Calu3 (cell line): ENCODE data around the gene DNAJB2. TPM values are rescaled to one million over a fixed set of nuclear protein-coding genes. Genes with fewer than 3 reads are reported as not detected.

Source experiments
- BruUV-seq: library from RNA; stranded (reverse); fragments of 400-500 nt; replicated peaks from 2 replicates; lab custom pipeline; 2021; lab: Mats Ljungman, UMichigan
- CTCF ChIA-PET: fragments of 300-600 bp; sonication (Branson Sonifier 250); formaldehyde crosslinking; loops from one replicate; lab custom pipeline; 2022; ENCODE audit warnings: antibody characterized with exemption; lab: Charles Lee
- DNase-seq: peaks from one replicate; pipeline ENCODE4 v3.0.0; 2022
- H3K27ac Mint-ChIP-seq: one replicate; pipeline ENCODE4 v1.8.0; 2022; ENCODE audit warnings: mixed read lengths; ENCODE audit not compliant: unreplicated experiment
- H3K27me3 Mint-ChIP-seq: one replicate; pipeline ENCODE4 v1.8.0; 2022; ENCODE audit warnings: mixed read lengths; ENCODE audit not compliant: unreplicated experiment
- H3K36me3 Mint-ChIP-seq: one replicate; pipeline ENCODE4 v1.8.0; 2022; ENCODE audit warnings: mild to moderate bottlenecking, moderate library complexity, mixed read lengths; ENCODE audit not compliant: insufficient read depth, unreplicated experiment
- H3K4me1 Mint-ChIP-seq: one replicate; pipeline ENCODE4 v1.8.0; 2022; ENCODE audit warnings: mild to moderate bottlenecking, low read depth, mixed read lengths; ENCODE audit not compliant: unreplicated experiment
- H3K4me3 Mint-ChIP-seq: one replicate; pipeline ENCODE4 v1.8.0; 2022; ENCODE audit warnings: mild to moderate bottlenecking, low read depth, moderate library complexity, mixed read lengths; ENCODE audit not compliant: unreplicated experiment
- H3K9me3 Mint-ChIP-seq: one replicate; pipeline ENCODE4 v1.8.0; 2022; ENCODE audit warnings: low read depth, mixed read lengths; ENCODE audit not compliant: unreplicated experiment
- intact Hi-C: fragments of 100-400 bp; cut with micrococcal nuclease; formaldehyde crosslinking; loops from one replicate; pipeline ENCODE4 v1.10.0; 2022; ENCODE audit not compliant: unreplicated experiment
- total RNA-seq: library from RNA; stranded (reverse); gene quantifications from 2 replicates; pipeline ENCODE4 v1.2.3, GENCODE V29; 2022
- TF ChIP-seq, protein P1 (sequence below): fragments of 200-600 bp; IDR thresholded peaks from one replicate; pipeline ENCODE4 v1.8.0; 2022; ENCODE audit warnings: antibody characterized with exemption; ENCODE audit not compliant: unreplicated experiment

Gene DNAJB2
- total RNA-seq, 1 experiment from 2014 or later, result 68.2 TPM

DNA sequence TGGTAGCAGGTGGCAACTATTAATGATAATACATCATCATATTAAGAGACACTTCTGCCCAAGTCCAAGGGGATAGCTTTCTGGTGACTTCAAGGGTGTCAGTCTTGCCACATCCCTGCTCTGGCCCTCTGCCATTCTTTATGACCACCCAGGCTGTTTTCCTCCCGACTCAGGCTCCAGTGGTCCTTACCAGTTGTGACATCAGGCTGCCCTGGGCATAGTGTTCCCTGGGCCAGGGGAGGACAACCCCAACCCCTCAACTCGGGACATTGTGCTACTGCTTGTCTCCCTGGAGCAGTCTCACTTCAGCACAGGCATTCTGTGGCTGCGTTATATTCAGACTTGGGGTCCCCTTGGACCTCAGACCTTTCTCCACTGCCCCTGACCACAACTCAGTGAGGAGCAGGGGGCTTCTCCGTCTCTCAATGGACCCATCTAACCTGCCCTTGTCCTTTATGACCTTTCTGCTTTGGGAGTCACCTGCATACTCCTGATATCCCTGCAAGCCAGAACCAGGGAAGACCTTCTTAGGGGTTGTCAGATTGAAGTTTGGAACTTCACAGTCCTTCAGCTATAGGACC is 12.8 kb downstream of the DNAJB2 start:
- TF ChIP-seq, protein P1, sequence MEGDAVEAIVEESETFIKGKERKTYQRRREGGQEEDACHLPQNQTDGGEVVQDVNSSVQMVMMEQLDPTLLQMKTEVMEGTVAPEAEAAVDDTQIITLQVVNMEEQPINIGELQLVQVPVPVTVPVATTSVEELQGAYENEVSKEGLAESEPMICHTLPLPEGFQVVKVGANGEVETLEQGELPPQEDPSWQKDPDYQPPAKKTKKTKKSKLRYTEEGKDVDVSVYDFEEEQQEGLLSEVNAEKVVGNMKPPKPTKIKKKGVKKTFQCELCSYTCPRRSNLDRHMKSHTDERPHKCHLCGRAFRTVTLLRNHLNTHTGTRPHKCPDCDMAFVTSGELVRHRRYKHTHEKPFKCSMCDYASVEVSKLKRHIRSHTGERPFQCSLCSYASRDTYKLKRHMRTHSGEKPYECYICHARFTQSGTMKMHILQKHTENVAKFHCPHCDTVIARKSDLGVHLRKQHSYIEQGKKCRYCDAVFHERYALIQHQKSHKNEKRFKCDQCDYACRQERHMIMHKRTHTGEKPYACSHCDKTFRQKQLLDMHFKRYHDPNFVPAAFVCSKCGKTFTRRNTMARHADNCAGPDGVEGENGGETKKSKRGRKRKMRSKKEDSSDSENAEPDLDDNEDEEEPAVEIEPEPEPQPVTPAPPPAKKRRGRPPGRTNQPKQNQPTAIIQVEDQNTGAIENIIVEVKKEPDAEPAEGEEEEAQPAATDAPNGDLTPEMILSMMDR, result no peak
- Mint-ChIP-seq H3K27ac (no peak overlapping the region), H3K27me3 (peaks cover 10% of the 10 kb centered on the region), H3K4me3 (no peak overlapping the region), H3K36me3 (peaks cover 8% of the 10 kb centered on the region), H3K9me3 (no peaks in the 10 kb centered on the region), H3K4me1 (peaks cover 7% of the 10 kb centered on the region)
- no TSS peak for BruUV-seq
- CTCF ChIA-PET, result no interaction called here
- DNase-seq, result no peak
- intact Hi-C loops, result no loop called here

DNA sequence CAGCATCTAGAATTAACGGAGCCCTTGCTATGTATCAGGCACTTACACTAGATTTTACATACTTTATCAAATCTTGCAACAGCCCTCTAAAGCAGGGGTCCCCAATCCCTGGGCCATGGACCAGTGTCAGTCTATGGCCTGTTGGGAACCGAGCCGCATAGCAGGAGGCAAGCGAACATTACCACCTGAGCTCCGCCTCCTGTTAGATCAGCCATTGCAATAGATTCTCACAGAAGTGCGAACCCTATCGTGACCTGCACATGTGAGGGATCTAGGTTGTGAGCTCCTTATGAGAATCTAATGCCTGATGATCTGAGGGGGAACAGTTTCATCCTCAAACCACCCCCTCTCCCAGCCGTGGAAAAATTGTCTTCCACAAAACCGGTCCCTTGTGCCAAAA is 13.4 kb downstream of the DNAJB2 start:
- peaks cover 10% of the 10 kb centered on the region for H3K27me3 Mint-ChIP-seq
- peaks cover 7% of the 10 kb centered on the region for H3K4me1 Mint-ChIP-seq
- no TSS peak for BruUV-seq
- H3K9me3 Mint-ChIP-seq, result no peaks in the 10 kb centered on the region
- intact Hi-C loops, result no loop called here
- peaks cover 8% of the 10 kb centered on the region for H3K36me3 Mint-ChIP-seq
- no peak for DNase-seq
- H3K4me3 Mint-ChIP-seq, result no peak overlapping the region
- TF ChIP-seq, protein P1, result no peak
- H3K27ac Mint-ChIP-seq, result no peak overlapping the region
- CTCF ChIA-PET, result no interaction called here

DNA sequence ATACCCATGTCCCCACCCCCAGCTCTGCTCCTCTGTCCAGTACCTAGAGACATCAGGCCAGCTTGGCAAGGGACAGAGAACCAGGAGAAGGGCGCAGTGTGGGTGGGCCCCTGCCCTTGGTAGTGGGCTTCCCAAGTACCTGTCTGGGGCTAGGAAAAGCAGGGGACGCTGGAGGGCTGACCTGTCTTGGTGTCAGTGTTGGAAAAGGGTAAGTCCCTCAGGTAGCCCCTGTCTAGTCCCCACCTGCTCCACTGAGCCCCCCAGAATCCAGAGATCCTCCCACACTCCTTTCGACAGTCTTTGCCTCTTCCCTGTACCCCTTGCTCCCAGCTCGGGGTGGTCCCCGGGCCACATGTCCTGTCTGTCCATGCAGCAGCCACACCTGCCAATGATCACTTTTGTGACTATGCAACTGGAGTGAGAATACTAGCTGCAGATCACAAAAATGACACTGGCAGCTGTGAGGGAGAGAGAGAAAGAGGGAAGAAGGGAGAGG is 14.6 kb downstream of the DNAJB2 start:
- H3K9me3 Mint-ChIP-seq, result no peaks in the 10 kb centered on the region
- H3K4me1 Mint-ChIP-seq, result peaks cover 7% of the 10 kb centered on the region
- no TSS peak for BruUV-seq
- no peak overlapping the region for H3K27ac Mint-ChIP-seq
- H3K4me3 Mint-ChIP-seq, result peak overlapping the region; percentile 53
- CTCF ChIA-PET, result interaction anchor here (0.6 to 1.5 kb wide), 2 partner anchors 123 to 247 kb away, joined by 3 to 8 read pairs; no protein-coding TSS in a partner anchor
- peaks cover 10% of the 10 kb centered on the region for H3K27me3 Mint-ChIP-seq
- TF ChIP-seq, protein P1, result no peak
- intact Hi-C loops, result no loop called here
- no peak for DNase-seq
- H3K36me3 Mint-ChIP-seq, result peaks cover 8% of the 10 kb centered on the region

DNA sequence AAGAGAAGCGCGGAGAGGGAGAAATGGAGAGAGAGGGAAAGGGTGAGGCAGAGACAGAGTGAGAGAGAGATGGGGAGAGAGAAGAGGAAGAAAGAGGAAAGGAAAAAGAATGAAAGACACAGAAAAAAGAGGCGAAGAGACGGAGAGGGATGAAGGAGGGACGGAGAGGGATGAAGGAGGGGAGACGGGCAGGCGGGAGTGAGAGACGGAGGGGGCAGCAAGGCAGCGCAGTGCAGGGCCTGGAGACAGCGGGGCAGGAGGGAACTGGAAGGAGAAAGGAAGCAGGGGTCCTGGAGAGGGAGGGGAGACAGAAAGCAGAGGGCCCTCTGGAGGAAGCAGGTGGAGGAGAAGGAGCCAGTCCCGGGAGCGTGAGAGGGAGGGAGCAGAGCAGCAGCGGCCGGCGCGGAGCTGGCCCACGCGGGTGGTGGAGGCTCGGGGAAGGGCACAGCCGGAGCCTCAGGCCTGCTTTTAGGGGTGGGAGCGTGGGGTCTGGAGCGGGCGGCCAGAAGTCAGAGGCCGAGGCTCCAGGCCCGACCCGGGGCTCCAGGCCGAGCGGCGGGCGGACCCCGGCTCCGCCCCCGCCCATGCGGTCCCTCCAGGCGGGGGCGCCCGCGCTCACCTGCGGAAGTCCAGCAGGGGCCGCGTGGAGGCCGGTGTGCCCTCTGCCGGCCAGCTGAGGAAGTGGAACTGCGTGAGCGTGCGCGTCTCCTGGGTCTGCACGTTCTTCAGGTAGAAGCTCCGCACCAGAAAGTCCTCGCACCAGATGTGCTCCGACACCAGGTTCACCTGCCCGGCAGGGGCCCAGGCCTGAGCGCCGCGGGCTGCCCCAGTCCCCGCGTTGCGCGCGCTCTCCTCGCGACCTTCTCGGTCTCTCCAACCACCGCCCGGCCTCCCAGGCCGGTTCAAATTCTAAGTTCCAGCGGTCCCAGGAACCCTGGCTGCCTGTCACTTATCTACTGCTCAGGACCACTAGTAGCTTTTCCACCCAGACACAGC is 15.5 kb downstream of the DNAJB2 start:
- DNase-seq, result peak; percentile 94
- H3K27ac Mint-ChIP-seq, result no peak overlapping the region
- TF ChIP-seq, protein P1, result peak; percentile 99
- peaks cover 6% of the 10 kb centered on the region for H3K4me1 Mint-ChIP-seq
- H3K9me3 Mint-ChIP-seq, result no peaks in the 10 kb centered on the region
- BruUV-seq, result no TSS peak
- CTCF ChIA-PET, result interaction anchor here (0.5 to 2.6 kb wide), 18 partner anchors 13 to 419 kb away, joined by 3 to 41 read pairs (median 6); partner anchors contain the start of genes ANKZF1, ATG9A, CNPPD1 and DNAJB2
- peaks cover 8% of the 10 kb centered on the region for H3K36me3 Mint-ChIP-seq
- H3K4me3 Mint-ChIP-seq, result peak overlapping the region; percentile 53
- intact Hi-C loops, result loop anchor here (5.0 kb wide), 2 partner anchors 42 to 117 kb away; partner anchors contain the start of genes CNPPD1, RETREG2, TUBA4A and TUBA4B
- peaks cover 15% of the 10 kb centered on the region for H3K27me3 Mint-ChIP-seq
